Pancreas (tissue), 10 donors: ENCODE measurements around the gene USP3. TPM values are rescaled to one million over a fixed set of nuclear protein-coding genes. Genes with fewer than 3 reads are reported as not detected.
"Not testable (repeated sequence)": the region's sequence is repeated elsewhere in the genome, so short reads cannot be mapped to it uniquely, and the experiment has no call there.

Experiments used
- ATAC-seq, 4 donors: fragments of 200-7000 bp; cut with Tn5 transposase; one replicate each; pipeline versions ENCODE4 v1.8.0 to v1.9.1; 2020; ENCODE audit warnings: mild to moderate bottlenecking in 4 of 4, moderate library complexity in 4 of 4
- DNase-seq, 6 donors: peaks; one replicate each; pipeline ENCODE4 v3.0.0-alpha.2; 2020
- FAIRE-seq: peaks from 2 replicates; lab custom pipeline; 2012; peaks lifted over from hg19 to GRCh38; lab: Jason Lieb, UNC
- H3K27ac ChIP-seq, 4 donors: fragments of 200-600 bp; sonication (generic); 1 replicate in 3 of 4; 2 replicates in 1 of 4; pipeline versions ENCODE4 v1.5.0 to v1.8.0; 2020
- H3K27me3 ChIP-seq, 4 donors: fragments of 200-600 bp; one replicate each; pipeline ENCODE4 v1.8.0; 2021
- H3K36me3 ChIP-seq, 3 donors: fragments of 200-600 bp; sonication (generic) in 1 of 3; one replicate each; pipeline versions ENCODE4 v1.5.0 to v1.8.0; 2020 to 2021
- H3K4me1 ChIP-seq, 3 donors: fragments of 200-600 bp; one replicate each; pipeline ENCODE4 v1.8.0; 2021
- H3K4me3 ChIP-seq, 4 donors: fragments of 200-600 bp; sonication (generic) in 2 of 4; one replicate each; pipeline versions ENCODE4 v1.5.0 to v1.8.0; 2020 to 2021
- H3K9me3 ChIP-seq, 4 donors: fragments of 200-600 bp; one replicate each; pipeline ENCODE4 v1.8.0; 2021
- CTCF ChIP-seq, 4 donors: fragments of 200-600 bp; sonication (generic) in 3 of 4; IDR thresholded peaks; one replicate each; pipeline versions ENCODE4 v1.5.0 to v1.8.0; 2021; ENCODE audit warnings: antibody characterized with exemption in 4 of 4
- WGBS, 2 donors: extraction: QIAGEN DNeasy Blood & Tissue Kit; methylation state at CpG; one replicate each; pipeline ENCODE4 v1.1.7; 2013; 5-methylcytosine and 5-hydroxymethylcytosine counted together
- intact Hi-C, 3 donors: fragments of 100-400 bp; cut with DNase I; formaldehyde crosslinking; loops; one replicate each; pipeline versions ENCODE4 v1.11.1 to v1.14.2; 2022
- polyA plus RNA-seq, 2 donors: library from polyadenylated mRNA; stranded (reverse); fragments of 200-250 nt; gene quantifications; one replicate each; pipeline ENCODE4 v1.2.3, GENCODE V29; 2013
- total RNA-seq, 6 donors: library from RNA; stranded (reverse); fragmentation: NEBNext Ultra II Directional in 4 of 6; extraction: Animal tissue kit (Norgen Biotek cat#: 25700) in 4 of 6; gene quantifications; one replicate each; pipeline versions ENCODE4 v1.2.1 to v1.2.4, GENCODE V29; 2021 to 2023
- donor health status: healthy with polysubstance abuse.
- donor health status: DM: no; HTN: no; CAD: no; lungs with moderate emphysema.
- donor health status: DM: no; HTN: no; CAD: no.
- donor health status: control.
- donor health status: control.
- donor health status: Bipolar disorder and iron deficiency.
- donor health status: DM: yes; HTN: yes; CAD: no.
- donor health status: DM: no; HTN: no; CAD: no.
- donor health status: DM: no; HTN: no; CAD: no.
- donor health status: DM: yes; HTN: yes; CAD: no.

USP3 gene
- total and polyA plus RNA-seq, 8 donors = 28.5 to 50.8 (median 41.2) TPM

DNA sequence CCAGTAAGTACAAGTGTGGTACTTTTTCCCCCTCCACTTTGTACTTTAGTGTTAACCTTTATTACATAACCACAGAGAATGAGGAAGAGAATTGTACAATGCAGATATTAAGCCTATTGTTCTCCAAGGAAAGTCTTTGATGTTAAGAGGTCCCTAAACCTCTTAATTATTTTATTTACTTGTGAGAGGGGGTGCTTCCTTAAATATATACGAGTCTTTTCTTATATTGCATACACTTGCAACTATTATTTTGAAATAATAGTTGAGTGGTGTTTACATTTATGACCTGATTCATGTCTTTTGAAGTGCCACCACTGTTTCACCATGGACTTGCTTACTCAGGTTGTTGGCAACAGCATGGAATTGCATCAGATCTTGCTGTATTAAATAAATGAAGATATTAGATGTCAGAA is 10.1 kb downstream of the USP3 start:
- peak; percentile 56 to 79 (median 70) for ATAC-seq

GRCh38 chr15:63517202-63517601 is 12.8 kb downstream of the USP3 start:
- Histone ChIP-seq H3K9me3 (no peaks in the 10 kb centered on the region), H3K36me3 (no peaks in the 10 kb centered on the region), H3K27ac (peak overlapping the region in 1 of 4 donors; percentile 16), H3K4me3 (no peak overlapping the region), H3K4me1 (peaks cover 43 to 80% (median 78%) of the 10 kb centered on the region in 3 donors), H3K27me3 (no peaks in the 10 kb centered on the region)
- DNase-seq = no peak
- intact Hi-C loops = no loop called here
- TF ChIP-seq CTCF (IDR thresholded peaks at IDR 0.05) = no peak
- no peak for ATAC-seq
- FAIRE-seq = no peak

More for the DNA sequence above, 10.1 kb downstream of the USP3 start:
- H3K27ac ChIP-seq = peak overlapping the region in 2 of 4 donors; percentile 6 to 39
- H3K9me3 ChIP-seq = no peaks in the 10 kb centered on the region
- no peak for TF ChIP-seq CTCF (IDR thresholded peaks at IDR 0.05)
- H3K4me1 ChIP-seq = peaks cover 47 to 81% (median 79%) of the 10 kb centered on the region in 3 donors
- FAIRE-seq (no peak), DNase-seq (peak in 1 of 6 donors; percentile 30)
- H3K4me3 ChIP-seq = no peak overlapping the region
- intact Hi-C loops = no loop called here
- no peaks in the 10 kb centered on the region for H3K36me3 ChIP-seq
- 11 to 13% methylated on average over 1 of the region's 1 CpG for WGBS, 2 donors
- H3K27me3 ChIP-seq = no peaks in the 10 kb centered on the region

DNA sequence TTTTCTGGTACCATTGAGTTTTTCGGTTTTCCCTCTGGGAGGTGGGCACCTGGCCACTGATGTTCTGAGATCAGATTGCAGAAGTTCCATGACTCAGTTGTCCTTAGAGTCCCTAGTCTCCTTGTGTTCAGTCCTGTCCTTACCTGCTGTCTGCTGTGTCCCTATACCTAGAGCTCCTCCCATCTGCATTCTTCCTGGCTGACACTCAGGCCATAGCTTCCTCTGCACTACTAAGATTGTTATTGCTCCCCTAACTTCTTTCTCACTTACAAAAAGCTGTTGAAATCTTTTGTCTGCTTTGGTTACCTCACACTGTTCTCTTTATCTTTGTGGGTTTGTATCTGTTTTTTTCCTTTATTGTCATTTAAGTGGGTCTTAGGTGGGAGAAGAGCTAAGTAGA is 13.2 kb downstream of the USP3 start:
- FAIRE-seq = no peak

DNA sequence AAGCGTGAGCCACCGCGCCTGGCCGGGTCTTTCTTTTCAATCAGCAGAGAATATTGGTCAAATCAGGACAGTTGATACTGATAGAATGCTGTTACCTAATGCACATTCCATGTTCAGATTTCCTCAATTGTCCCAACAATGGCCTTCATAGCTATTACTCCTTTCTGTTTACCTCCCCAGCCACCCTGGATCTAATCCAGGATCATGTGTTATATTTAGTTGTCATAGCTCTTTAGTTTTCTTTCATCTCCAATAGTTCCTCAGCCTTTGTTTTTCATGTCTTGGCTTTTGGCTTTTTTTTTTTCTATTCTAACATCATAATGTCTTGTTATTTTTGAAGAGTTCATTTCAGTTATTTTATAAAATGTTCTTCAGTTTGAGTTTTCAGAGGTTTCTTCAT is 14.6 kb downstream of the USP3 start:
- DNase-seq (no peak), ATAC-seq (no peak), FAIRE-seq (no peak)
- peaks cover 57 to 85% (median 83%) of the 10 kb centered on the region in 3 donors for H3K4me1 ChIP-seq
- no peaks in the 10 kb centered on the region for H3K27me3 ChIP-seq
- H3K27ac ChIP-seq = no peak overlapping the region
- intact Hi-C loops = no loop called here
- no peak for TF ChIP-seq CTCF (IDR thresholded peaks at IDR 0.05)
- no peak overlapping the region for H3K4me3 ChIP-seq
- no peaks in the 10 kb centered on the region for H3K36me3 ChIP-seq
- no peaks in the 10 kb centered on the region for H3K9me3 ChIP-seq
- WGBS, 2 donors = 94 to 96% methylated on average over 4 of the region's 4 CpGs

More for the DNA sequence above, 13.2 kb downstream of the USP3 start:
- no peak for TF ChIP-seq CTCF (IDR thresholded peaks at IDR 0.05)
- Histone ChIP-seq H3K9me3 (no peaks in the 10 kb centered on the region), H3K36me3 (no peaks in the 10 kb centered on the region), H3K4me1 (peaks cover 47 to 82% (median 82%) of the 10 kb centered on the region in 3 donors), H3K27me3 (no peaks in the 10 kb centered on the region), H3K4me3 (no peak overlapping the region), H3K27ac (peak overlapping the region in 1 of 4 donors; percentile 16)
- ATAC-seq = peak in 3 of 4 donors; percentile 31 to 75 (median 53)
- no peak for DNase-seq
- 64 to 70% methylated on average over 1 of the region's 1 CpG for WGBS, 2 donors
- intact Hi-C loops = no loop called here

DNA sequence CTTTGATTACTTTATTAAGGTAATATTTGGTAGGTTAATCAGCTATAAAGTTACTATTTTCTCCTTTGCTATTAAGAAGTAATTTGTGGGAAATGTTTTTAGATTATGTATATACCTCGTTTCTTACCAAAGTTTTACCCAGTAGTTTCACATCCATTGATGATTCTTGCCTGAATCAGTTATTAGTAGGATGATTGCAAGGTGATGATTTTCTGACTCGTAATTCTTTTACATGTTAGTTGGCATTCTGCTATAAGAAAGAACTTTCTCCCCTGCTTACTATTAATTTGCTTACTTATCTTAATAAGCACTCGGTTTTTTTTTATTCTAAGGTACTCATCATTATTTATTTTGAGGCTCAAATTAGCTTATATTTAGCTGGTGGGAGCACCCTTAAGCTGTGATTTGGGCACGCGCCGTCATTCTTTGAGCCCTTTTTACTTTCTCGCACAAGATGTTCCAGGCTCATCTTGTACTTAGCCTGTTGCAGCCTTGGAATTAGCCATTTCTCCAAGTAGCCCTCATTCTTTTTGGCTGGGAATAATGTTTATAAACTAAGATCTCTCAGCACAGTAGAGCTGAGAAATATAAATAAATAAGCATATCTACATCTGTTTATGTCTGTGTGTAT is 15.3 kb downstream of the USP3 start:
- no peaks in the 10 kb centered on the region for H3K9me3 ChIP-seq
- H3K36me3 ChIP-seq = no peaks in the 10 kb centered on the region
- WGBS, 2 donors = 85 to 87% methylated on average over 7 of the region's 7 CpGs
- DNase-seq (no peak), ATAC-seq (no peak), FAIRE-seq (no peak)
- no peak overlapping the region for H3K4me3 ChIP-seq
- H3K27me3 ChIP-seq = no peaks in the 10 kb centered on the region
- TF ChIP-seq CTCF (IDR thresholded peaks at IDR 0.05) = no peak
- intact Hi-C loops = no loop called here
- H3K4me1 ChIP-seq = peaks cover 54 to 80% (median 77%) of the 10 kb centered on the region in 3 donors
- no peak overlapping the region for H3K27ac ChIP-seq

GRCh38 chr15:63520462-63520861 is 16.1 kb downstream of the USP3 start:
- intact Hi-C loops, DNase-seq, ATAC-seq, FAIRE-seq, H3K9me3 ChIP-seq, H3K36me3 ChIP-seq, H3K27ac ChIP-seq, H3K4me3 ChIP-seq, H3K27me3 ChIP-seq: not testable (repeated sequence)
- H3K4me1 ChIP-seq = peaks cover 54 to 73% (median 69%) of the 10 kb centered on the region in 3 donors
- WGBS, 2 donors = 96 to 97% methylated on average over 7 of the region's 7 CpGs
